Measurements from ENCODE around the gene ENPP1. TPM values are rescaled to one million over a fixed set of nuclear protein-coding genes. Genes with fewer than 3 reads are reported as not detected.

ENPP1 gene
- total RNA-seq, 3 donors from 2014 or later, result 51.2 to 53.8 (median 51.5) TPM

- Histone ChIP-seq H3K9me3 (no peaks in the 10 kb centered on the region), H3K4me3 (no peak overlapping the region), H3K27ac (no peak overlapping the region), H3K4me1 (no peaks in the 10 kb centered on the region), H3K36me3 (no peaks in the 10 kb centered on the region), H3K27me3 (no peaks in the 10 kb centered on the region)
- no peak for DNase-seq (ENCODE audit: low spot score in 2 of 2)
- TF ChIP-seq POLR2A (IDR thresholded peaks at IDR 0.05), result no peak
- intact Hi-C loops (cut with DNase I; ENCODE audit: low total_unique reads), result no loop called here
Observed at GRCh38 chr6:131813991-131814390, 6.2 kb downstream of the ENPP1 start.

GRCh38 chr6:131816869-131817268 is 9.0 kb downstream of the ENPP1 start:
- no peak overlapping the region for H3K27ac ChIP-seq
- H3K36me3 ChIP-seq, result no peaks in the 10 kb centered on the region
- no peak for DNase-seq (ENCODE audit: low spot score in 2 of 2)
- H3K4me1 ChIP-seq, result no peaks in the 10 kb centered on the region
- TF ChIP-seq CTCF (IDR thresholded peaks at IDR 0.05) (no peak), POLR2AphosphoS5 (IDR thresholded peaks at IDR 0.05) (no peak), POLR2A (IDR thresholded peaks at IDR 0.05) (no peak)
- H3K4me3 ChIP-seq, result no peak overlapping the region
- H3K27me3 ChIP-seq, result no peaks in the 10 kb centered on the region
- no peaks in the 10 kb centered on the region for H3K9me3 ChIP-seq
- intact Hi-C loops (cut with DNase I; ENCODE audit: low total_unique reads), result no loop called here

GRCh38 chr6:131819572-131820124 is 11.8 kb downstream of the ENPP1 start:
- intact Hi-C loops (cut with DNase I; ENCODE audit: low total_unique reads), result no loop called here
- no peak overlapping the region for H3K27ac ChIP-seq
- no peak for TF ChIP-seq POLR2A (IDR thresholded peaks at IDR 0.05)
- no peak for TF ChIP-seq CTCF (IDR thresholded peaks at IDR 0.05)
- H3K27me3 ChIP-seq, result no peaks in the 10 kb centered on the region
- no peak for DNase-seq (ENCODE audit: low spot score in 2 of 2)
- H3K4me3 ChIP-seq, result no peak overlapping the region
- H3K36me3 ChIP-seq, result no peaks in the 10 kb centered on the region
- no peaks in the 10 kb centered on the region for H3K9me3 ChIP-seq
- H3K4me1 ChIP-seq, result no peaks in the 10 kb centered on the region

GRCh38 chr6:131821010-131821807 is 13.4 kb downstream of the ENPP1 start:
- no peak for DNase-seq (ENCODE audit: low spot score in 2 of 2)
- H3K9me3 ChIP-seq, result no peaks in the 10 kb centered on the region
- intact Hi-C loops (cut with DNase I; ENCODE audit: low total_unique reads), result no loop called here
- H3K36me3 ChIP-seq, result no peaks in the 10 kb centered on the region
- no peak overlapping the region for H3K27ac ChIP-seq
- H3K4me1 ChIP-seq, result no peaks in the 10 kb centered on the region
- no peaks in the 10 kb centered on the region for H3K27me3 ChIP-seq
- no peak overlapping the region for H3K4me3 ChIP-seq
- TF ChIP-seq CTCF (IDR thresholded peaks at IDR 0.05) (no peak), POLR2A (IDR thresholded peaks at IDR 0.05) (no peak), POLR2AphosphoS5 (IDR thresholded peaks at IDR 0.05) (no peak)

GRCh38 chr6:131822119-131822518 is 14.3 kb downstream of the ENPP1 start:
- TF ChIP-seq POLR2AphosphoS5 (IDR thresholded peaks at IDR 0.05), result no peak
- no peak for TF ChIP-seq POLR2A (IDR thresholded peaks at IDR 0.05)
- TF ChIP-seq CTCF (IDR thresholded peaks at IDR 0.05), result no peak
- Histone ChIP-seq H3K9me3 (no peaks in the 10 kb centered on the region), H3K36me3 (no peaks in the 10 kb centered on the region), H3K4me1 (no peaks in the 10 kb centered on the region), H3K27me3 (no peaks in the 10 kb centered on the region), H3K27ac (no peak overlapping the region), H3K4me3 (no peak overlapping the region)
- intact Hi-C loops (cut with DNase I; ENCODE audit: low total_unique reads), result no loop called here
- no peak for DNase-seq (ENCODE audit: low spot score in 2 of 2)
